ENCODE data around the gene ARID1A. TPM values are rescaled to one million over a fixed set of nuclear protein-coding genes. Genes with fewer than 3 reads are reported as not detected.

ARID1A gene
- total RNA-seq, 2 donors from 2014 or later = 32.7 to 48.8 TPM

DNA sequence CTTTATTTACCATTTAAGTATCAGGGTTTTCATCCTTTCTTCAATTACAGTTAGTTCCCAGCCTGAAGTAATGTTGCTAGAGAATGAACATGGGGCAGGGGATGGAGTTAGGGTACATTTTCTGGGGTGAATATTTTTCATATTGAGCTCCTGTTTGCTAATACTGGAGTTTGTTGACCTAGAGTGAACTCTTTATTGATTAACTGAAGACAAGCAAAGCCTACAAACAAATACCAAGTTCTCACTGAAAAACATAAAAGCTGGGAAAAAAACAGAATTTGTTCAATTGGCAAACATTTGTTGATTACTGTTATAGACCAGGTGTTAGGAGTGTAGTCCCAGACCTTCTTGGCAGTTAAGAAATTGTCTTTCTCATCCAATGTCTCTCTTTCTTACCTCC, 63.7 kb downstream of the ARID1A start:
- no peak overlapping the region for H3K4me3 ChIP-seq
- no peaks in the 10 kb centered on the region for H3K27me3 ChIP-seq
- TF ChIP-seq, protein P1, sequence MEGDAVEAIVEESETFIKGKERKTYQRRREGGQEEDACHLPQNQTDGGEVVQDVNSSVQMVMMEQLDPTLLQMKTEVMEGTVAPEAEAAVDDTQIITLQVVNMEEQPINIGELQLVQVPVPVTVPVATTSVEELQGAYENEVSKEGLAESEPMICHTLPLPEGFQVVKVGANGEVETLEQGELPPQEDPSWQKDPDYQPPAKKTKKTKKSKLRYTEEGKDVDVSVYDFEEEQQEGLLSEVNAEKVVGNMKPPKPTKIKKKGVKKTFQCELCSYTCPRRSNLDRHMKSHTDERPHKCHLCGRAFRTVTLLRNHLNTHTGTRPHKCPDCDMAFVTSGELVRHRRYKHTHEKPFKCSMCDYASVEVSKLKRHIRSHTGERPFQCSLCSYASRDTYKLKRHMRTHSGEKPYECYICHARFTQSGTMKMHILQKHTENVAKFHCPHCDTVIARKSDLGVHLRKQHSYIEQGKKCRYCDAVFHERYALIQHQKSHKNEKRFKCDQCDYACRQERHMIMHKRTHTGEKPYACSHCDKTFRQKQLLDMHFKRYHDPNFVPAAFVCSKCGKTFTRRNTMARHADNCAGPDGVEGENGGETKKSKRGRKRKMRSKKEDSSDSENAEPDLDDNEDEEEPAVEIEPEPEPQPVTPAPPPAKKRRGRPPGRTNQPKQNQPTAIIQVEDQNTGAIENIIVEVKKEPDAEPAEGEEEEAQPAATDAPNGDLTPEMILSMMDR (IDR thresholded peaks at IDR 0.05) = no peak
- peaks cover 0 to 7% of the 10 kb centered on the region in 2 donors for H3K4me1 ChIP-seq
- DNase-seq (ENCODE audit: low spot score) = no peak
- no peak overlapping the region for H3K27ac ChIP-seq
- H3K36me3 ChIP-seq = peaks cover 44% of the 10 kb centered on the region
- H3K9me3 ChIP-seq = no peaks in the 10 kb centered on the region

DNA sequence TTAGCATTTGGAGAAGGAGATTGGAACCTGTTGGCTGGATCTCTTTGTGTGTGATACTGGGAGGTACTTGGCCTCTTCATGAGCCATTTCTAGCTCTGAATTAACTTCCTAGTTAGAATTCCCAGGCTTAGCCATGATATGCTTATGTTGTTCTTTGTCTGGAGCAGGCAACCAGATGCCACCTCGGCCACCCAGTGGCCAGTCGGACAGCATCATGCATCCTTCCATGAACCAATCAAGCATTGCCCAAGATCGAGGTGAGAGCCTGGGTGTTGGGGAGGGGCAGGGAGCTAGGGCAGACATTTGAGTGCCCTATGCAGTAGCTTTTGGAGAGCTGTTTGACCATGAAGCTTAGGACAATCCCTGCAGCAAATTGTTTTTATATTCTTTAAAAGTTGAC, 65.4 kb downstream of the ARID1A start:
- H3K27me3 ChIP-seq = no peaks in the 10 kb centered on the region
- TF ChIP-seq, protein P1 (IDR thresholded peaks at IDR 0.05) = no peak
- peaks cover 58% of the 10 kb centered on the region for H3K36me3 ChIP-seq
- no peaks in the 10 kb centered on the region for H3K9me3 ChIP-seq
- no peak for DNase-seq (ENCODE audit: low spot score)
- H3K4me1 ChIP-seq = no peaks in the 10 kb centered on the region
- no peak overlapping the region for H3K27ac ChIP-seq
- no peak overlapping the region for H3K4me3 ChIP-seq

DNA sequence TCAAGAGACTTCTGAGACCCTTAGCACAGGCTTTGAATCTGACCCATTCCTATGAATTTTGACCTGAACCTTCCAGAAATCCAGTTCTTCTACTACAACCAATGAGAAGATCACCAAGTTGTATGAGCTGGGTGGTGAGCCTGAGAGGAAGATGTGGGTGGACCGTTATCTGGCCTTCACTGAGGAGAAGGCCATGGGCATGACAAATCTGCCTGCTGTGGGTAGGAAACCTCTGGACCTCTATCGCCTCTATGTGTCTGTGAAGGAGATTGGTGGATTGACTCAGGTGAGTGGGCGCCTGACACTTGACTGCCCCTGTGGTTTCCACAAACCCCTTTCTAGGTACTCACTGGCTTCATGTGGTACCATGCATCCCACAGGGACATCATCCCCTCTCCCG, 71.9 kb downstream of the ARID1A start:
- DNase-seq (ENCODE audit: low spot score) = no peak
- H3K9me3 ChIP-seq = no peaks in the 10 kb centered on the region
- no peak overlapping the region for H3K27ac ChIP-seq
- H3K36me3 ChIP-seq = peaks cover 91% of the 10 kb centered on the region
- peaks cover 0 to 38% of the 10 kb centered on the region in 2 donors for H3K4me1 ChIP-seq
- H3K27me3 ChIP-seq = no peaks in the 10 kb centered on the region
- H3K4me3 ChIP-seq = no peak overlapping the region
- TF ChIP-seq, protein P1 (IDR thresholded peaks at IDR 0.05) = no peak

DNA sequence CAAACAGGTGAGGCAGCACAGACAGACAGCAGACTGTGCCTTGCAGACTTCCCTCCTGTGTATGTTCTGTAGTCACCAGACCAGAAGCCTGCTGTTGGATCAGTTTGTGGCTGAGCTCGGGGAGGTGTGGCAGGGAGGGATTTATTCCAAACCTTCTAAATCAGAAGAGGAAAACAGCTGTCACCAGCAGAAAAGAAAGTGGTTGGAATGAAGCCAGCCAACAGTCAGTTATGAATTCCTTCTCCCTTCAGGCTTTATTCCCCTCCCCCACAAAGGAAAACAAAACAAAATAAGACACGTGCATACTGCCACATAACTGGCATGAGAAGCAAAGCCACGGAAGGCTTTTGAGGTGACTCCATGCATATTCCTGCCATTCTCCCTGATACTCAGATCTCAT, 72.9 kb downstream of the ARID1A start:
- no peak for DNase-seq (ENCODE audit: low spot score)
- H3K4me1 ChIP-seq = peaks cover 0 to 38% of the 10 kb centered on the region in 2 donors
- H3K27me3 ChIP-seq = no peaks in the 10 kb centered on the region
- TF ChIP-seq, protein P1 (IDR thresholded peaks at IDR 0.05) = no peak
- no peaks in the 10 kb centered on the region for H3K9me3 ChIP-seq
- peaks cover 91% of the 10 kb centered on the region for H3K36me3 ChIP-seq
- H3K27ac ChIP-seq = no peak overlapping the region
- no peak overlapping the region for H3K4me3 ChIP-seq

DNA sequence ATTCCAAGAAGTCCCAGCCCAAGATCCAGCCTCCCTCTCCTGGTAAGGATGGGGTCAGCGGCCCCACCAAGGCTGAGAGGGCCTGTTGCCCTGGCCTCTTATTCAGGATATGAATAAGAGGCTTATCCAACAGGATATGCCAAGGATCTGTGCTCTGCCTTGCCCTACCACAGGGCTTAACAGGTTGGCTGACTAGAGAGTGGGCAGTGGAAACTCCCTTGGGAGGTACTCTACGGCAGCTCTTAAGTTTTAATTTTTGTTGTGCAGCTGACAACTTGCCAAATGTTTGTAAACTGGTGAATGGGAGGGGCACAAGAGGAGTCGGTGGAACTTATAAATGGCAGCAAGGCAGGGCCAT, 75.4 kb downstream of the ARID1A start:
- no peak overlapping the region for H3K4me3 ChIP-seq
- peaks cover 0 to 38% of the 10 kb centered on the region in 2 donors for H3K4me1 ChIP-seq
- H3K9me3 ChIP-seq = no peaks in the 10 kb centered on the region
- no peak for DNase-seq (ENCODE audit: low spot score)
- peaks cover 96% of the 10 kb centered on the region for H3K36me3 ChIP-seq
- TF ChIP-seq, protein P1 (IDR thresholded peaks at IDR 0.05) = no peak
- no peaks in the 10 kb centered on the region for H3K27me3 ChIP-seq
- H3K27ac ChIP-seq = peak overlapping the region; percentile 37 to 61

DNA sequence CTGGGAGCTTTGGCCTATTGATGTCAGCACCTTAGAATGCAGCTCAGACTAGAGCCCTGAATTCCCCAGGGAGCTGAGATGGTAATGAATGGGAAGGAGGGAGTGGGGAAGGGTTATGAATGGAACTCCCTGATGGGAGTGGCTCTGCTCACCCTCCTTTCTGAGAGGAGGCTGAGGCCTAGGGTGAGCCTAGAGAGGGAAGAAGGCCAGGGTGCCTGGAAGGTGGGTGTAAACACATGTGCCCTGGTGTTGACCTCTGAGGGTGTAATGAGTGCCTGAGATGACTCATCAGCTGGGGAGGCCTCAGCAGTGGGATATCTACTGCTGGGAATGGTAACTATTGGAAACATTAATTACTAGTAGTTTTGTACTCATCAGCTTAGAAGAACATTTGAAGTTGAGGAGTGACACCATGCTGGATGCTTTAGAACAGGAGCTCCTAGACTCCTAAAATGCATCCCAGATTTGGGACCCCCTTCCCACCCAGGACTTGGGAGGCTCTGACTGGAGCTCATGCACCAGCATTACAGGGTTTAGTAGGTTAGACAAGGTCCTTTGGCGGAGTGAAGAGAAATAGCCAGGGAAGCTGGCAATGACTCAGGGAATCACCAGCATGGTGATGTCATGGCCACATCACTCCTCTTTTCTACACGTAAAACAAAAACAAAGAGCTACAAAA, 76.0 kb downstream of the ARID1A start:
- Histone ChIP-seq H3K27me3 (no peaks in the 10 kb centered on the region), H3K27ac (peak overlapping the region; percentile 37 to 61), H3K36me3 (peaks cover 95% of the 10 kb centered on the region), H3K4me3 (no peak overlapping the region), H3K9me3 (no peaks in the 10 kb centered on the region), H3K4me1 (peaks cover 0 to 38% of the 10 kb centered on the region in 2 donors)
- DNase-seq (ENCODE audit: low spot score) = peak; percentile 65
- TF ChIP-seq, protein P1 (IDR thresholded peaks at IDR 0.05) = no peak

All from right atrium auricular region (tissue), 2 donors.